GM13976 (cell line): Measurements from ENCODE around the gene CCDC85C.

Experiments
- DNase-seq: peaks from one replicate; pipeline ENCODE4 v3.0.0; 2012; ENCODE audit warnings: low spot score
- in situ Hi-C: fragments of 300-500 bp; cut with MboI; formaldehyde crosslinking; loops from one replicate; pipeline ENCODE4 v1.12.0; 2022; ENCODE audit warnings: low sequenced_read_pairs, mixed read lengths, inconsistent platforms; ENCODE audit not compliant: unreplicated experiment
- TF ChIP-seq, protein P1 (sequence below): IDR thresholded peaks from 2 replicates; pipeline ENCODE4 v1.5.1; 2012; ENCODE audit warnings: borderline replicate concordance, mild to moderate bottlenecking; ENCODE audit not compliant: insufficient read depth; ENCODE audit errors: extremely low read depth, missing control alignments, control extremely low read depth

The CCDC85C gene

DNA sequence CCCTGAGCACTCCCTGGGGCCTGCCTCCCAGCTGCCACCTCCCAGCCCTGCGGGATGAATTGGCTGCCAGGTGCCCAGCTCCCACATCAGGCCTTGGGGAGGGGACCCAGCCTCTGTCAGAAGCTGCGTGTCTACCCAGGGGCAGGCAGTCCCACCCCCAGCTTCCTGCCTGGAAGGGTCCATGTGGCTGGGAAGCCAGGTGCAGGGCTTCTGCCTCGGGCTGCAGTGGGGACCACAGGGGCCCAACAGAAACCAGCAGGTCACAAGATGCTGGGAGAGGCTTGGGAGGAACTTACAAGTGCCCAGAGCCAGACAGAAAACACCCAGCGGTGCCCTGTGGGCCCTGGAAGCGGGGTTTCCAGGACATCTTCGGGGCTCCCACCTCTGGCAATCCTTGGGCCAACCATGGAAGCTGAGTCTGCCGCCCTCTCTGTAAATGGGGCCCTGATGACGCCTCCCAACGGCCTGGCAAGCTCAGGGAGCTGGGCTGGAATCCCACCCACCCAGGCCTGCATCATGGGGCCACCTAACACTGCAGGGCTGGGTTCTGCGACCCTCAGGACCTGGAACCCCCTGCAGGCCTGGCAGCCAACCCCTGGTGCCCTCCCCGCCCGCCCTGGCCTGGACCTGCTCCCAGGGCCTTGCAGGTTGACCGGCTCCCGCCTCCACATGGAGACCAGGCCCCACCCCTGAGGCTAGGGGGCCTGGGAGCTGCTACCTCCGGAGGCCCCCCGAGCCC, 86.2 kb downstream of the CCDC85C start:
- in situ Hi-C loops, result no loop called here
- TF ChIP-seq, protein P1, sequence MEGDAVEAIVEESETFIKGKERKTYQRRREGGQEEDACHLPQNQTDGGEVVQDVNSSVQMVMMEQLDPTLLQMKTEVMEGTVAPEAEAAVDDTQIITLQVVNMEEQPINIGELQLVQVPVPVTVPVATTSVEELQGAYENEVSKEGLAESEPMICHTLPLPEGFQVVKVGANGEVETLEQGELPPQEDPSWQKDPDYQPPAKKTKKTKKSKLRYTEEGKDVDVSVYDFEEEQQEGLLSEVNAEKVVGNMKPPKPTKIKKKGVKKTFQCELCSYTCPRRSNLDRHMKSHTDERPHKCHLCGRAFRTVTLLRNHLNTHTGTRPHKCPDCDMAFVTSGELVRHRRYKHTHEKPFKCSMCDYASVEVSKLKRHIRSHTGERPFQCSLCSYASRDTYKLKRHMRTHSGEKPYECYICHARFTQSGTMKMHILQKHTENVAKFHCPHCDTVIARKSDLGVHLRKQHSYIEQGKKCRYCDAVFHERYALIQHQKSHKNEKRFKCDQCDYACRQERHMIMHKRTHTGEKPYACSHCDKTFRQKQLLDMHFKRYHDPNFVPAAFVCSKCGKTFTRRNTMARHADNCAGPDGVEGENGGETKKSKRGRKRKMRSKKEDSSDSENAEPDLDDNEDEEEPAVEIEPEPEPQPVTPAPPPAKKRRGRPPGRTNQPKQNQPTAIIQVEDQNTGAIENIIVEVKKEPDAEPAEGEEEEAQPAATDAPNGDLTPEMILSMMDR, result no peak
- DNase-seq, result no peak

GRCh38 chr14:99516871-99517642, 87.0 kb downstream of the CCDC85C start:
- in situ Hi-C loops, result no loop called here
- no peak for DNase-seq
- TF ChIP-seq, protein P1, result no peak

DNA sequence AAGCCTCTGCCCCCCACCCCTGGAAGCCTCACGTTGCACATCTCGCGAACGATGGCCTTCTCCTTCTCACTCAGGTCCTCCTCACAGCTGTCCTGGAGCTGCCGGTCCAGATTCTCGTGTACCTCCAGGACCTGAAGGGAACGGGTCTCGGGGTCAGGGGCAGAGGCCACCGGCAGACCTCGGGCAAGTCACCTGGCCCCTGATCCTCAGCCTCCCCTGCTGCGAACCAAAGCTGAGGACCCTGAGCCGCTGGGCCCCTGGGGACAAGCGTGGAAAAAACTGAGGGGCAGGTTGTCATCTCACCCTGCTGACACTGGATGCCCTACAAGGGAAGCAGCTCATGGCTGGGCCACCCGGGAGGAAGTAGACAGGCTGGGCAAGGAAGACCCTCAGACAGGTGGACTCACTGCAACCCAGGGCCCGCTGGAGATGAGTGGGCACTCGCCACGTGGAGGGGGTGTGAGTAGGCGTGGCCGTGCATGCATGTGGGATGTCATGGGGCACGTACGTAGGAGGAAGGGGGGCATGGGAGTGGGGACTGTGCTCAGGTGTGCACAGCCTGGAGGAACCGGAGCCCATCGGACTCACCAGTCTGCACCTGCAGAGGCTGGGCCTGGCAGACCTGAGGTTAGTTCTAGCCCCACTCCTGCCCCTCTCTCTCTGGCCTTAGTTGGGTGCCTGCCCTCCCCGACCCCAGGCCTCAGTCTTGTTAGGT, 87.7 kb downstream of the CCDC85C start:
- in situ Hi-C loops, result no loop called here
- no peak for DNase-seq
- TF ChIP-seq, protein P1, result no peak

DNA sequence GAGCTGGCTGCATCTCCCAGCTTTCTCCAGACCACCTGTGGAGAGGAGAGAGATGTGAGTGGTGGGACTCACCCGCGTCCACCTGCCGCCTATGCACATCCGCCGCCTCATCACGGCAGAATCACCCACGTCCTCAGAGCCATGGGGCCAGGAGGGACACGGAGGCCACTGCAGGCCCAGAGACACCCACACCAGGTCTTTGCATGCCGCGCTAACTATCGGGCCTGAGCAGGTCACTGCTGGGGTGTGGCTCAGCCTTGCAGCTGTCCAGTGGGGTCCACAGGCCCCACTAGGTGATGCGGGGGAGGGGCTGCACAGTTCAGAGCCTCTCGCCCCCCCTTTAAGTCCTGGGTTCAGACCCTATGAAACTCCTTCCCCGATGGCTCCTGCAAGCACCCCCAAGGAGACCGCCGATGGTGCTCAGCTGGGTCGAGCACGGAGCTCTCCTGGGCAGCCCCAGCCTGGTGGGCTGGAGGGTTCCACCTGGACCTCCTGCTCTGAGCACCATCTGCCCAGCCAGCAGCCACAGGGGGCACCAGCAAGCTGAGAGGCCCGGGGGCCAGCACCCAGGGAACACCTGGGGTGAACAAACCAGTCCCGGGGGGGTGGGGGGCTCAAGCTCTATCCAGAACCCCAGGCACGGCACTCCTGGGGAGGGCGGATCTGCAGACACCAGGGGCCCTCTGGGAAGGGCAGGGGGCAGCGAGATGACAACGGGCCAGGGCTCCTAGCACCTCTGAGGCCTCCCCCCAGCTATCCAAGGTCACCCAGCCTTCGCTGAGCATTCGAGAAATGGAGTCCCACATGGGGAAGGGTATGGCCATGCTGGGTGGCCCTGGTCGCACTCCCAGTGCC, 88.5 kb downstream of the CCDC85C start:
- in situ Hi-C loops, result no loop called here
- DNase-seq, result no peak
- TF ChIP-seq, protein P1, result no peak

DNA sequence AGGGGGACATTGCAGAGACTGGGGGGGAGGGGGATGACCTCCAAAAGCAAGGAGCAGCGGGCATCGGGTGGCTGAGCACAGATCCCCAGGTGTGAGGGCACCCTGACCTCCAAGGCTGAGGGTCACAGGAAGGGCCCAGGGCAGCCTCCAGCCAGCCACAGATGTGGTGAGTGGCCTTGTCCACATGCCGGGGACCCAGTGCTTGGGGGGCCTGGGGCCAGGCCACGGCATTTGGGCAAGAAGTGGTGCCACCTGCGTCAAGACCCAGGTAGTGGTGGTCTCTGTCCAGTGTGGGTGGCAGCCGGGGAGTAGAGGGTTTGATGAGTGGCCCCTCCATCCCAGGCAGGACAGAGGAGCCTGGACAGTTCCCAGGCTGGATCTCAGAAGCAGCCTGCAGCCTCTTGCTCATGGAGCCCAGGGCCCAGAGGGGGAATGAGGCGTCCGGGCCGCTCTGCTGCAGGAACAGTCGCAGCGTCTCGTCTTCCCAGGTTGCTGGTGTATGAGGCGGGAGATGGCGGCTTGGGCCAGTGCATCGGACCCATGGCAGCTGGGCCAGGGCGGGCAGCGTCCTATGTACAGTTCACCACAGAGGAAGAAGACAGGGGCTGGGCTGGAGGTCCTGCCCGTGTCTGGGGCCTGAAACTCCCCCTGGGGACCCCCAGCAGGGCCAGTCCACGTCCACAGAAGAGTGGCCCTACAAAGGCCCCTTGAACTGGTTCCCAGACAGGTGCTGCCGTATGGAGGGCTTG, 89.3 kb downstream of the CCDC85C start:
- in situ Hi-C loops, result no loop called here
- DNase-seq, result no peak
- TF ChIP-seq, protein P1, result no peak
